SK-N-SH (cell line): ENCODE data around the gene TSPAN16. TPM values are rescaled to one million over a fixed set of nuclear protein-coding genes. Genes with fewer than 3 reads are reported as not detected.

ENCODE experiments used
- CTCF ChIA-PET: fragments of 300-600, 350-600 bp; formaldehyde crosslinking; extraction: SDS; loops from one replicate; lab custom pipeline; 2021; lab: Yijun Ruan, JAX
- POLR2A ChIA-PET: fragments of 350-600 bp; sonication (Branson Sonifier 250); formaldehyde crosslinking; extraction: SDS; loops from one replicate; lab custom pipeline; 2020; ENCODE audit warnings: antibody characterized with exemption, inconsistent platforms; lab: Yijun Ruan, JAX
- DNase-seq: peaks from one replicate; pipeline ENCODE4 v3.0.0; 2012
- H2AFZ ChIP-seq: fragments of 200-600 bp; sonication (generic); 2 replicates; pipeline ENCODE4 v1.8.1; 2016; ENCODE audit warnings: antibody characterized with exemption, mild to moderate bottlenecking, low read depth
- H3F3A ChIP-seq: fragments of 200-600 bp; sonication (generic); replicated peaks from 2 replicates; pipeline ENCODE3; 2016; ENCODE audit warnings: antibody characterized with exemption, mild to moderate bottlenecking; ENCODE audit not compliant: insufficient read depth
- H3K27ac ChIP-seq, 2 experiments: fragments of 200-500 bp in 1 of 2; fragments of 200-600 bp in 1 of 2; sonication (Bioruptor generic) in 1 of 2; sonication (generic), shearing (Covaris generic) in 1 of 2; 2 replicates each; pipeline versions ENCODE4 v1.5.1 to v1.6.1; 2014 to 2016; ENCODE audit warnings: low read depth in 2 of 2, inconsistent platforms in 1 of 2, low read length in 1 of 2, mild to moderate bottlenecking in 1 of 2, mixed read lengths in 1 of 2
- H3K27me3 ChIP-seq: fragments of 200-600 bp; sonication (generic), shearing (Covaris generic); 2 replicates; pipeline ENCODE4 v1.6.1; 2016; ENCODE audit warnings: mixed run types; ENCODE audit not compliant: insufficient read depth
- H3K36me3 ChIP-seq, 2 experiments: fragments of 200-500 bp in 1 of 2; fragments of 200-600 bp in 1 of 2; sonication (Bioruptor generic) in 1 of 2; sonication (generic) in 1 of 2; replicated peaks in 1 of 2; 2 replicates each; pipeline versions ENCODE3 to v1.5.1; 2014 to 2016; ENCODE audit warnings: low read length in 1 of 2, mild to moderate bottlenecking in 1 of 2; ENCODE audit not compliant: insufficient read depth in 2 of 2, control insufficient read depth in 1 of 2
- H3K4me1 ChIP-seq, 2 experiments: fragments of 200-500 bp in 1 of 2; fragments of 200-600 bp in 1 of 2; sonication (Bioruptor generic) in 1 of 2; sonication (generic), shearing (Covaris generic) in 1 of 2; 2 replicates each; pipeline versions ENCODE4 v1.5.1 to v1.6.1; 2014 to 2016; ENCODE audit warnings: low read depth in 1 of 2, low read length in 1 of 2, mixed run types in 1 of 2; ENCODE audit not compliant: insufficient read depth in 2 of 2, control insufficient read depth in 1 of 2
- H3K4me2 ChIP-seq: fragments of 200-600 bp; sonication (generic), shearing (Covaris generic); 2 replicates; pipeline ENCODE4 v1.6.1; 2017; ENCODE audit warnings: mixed run types
- H3K4me3 ChIP-seq, 2 experiments: fragments of 200-500 bp in 1 of 2; fragments of 200-600 bp in 1 of 2; sonication (Bioruptor generic) in 1 of 2; sonication (generic), shearing (Covaris generic) in 1 of 2; 2 replicates each; pipeline versions ENCODE4 v1.5.1 to v1.8.1; 2014 to 2016; ENCODE audit warnings: low read depth in 2 of 2, inconsistent platforms in 1 of 2, low read length in 1 of 2, mild to moderate bottlenecking in 1 of 2, mixed read lengths in 1 of 2, moderate library complexity in 1 of 2
- H3K79me2 ChIP-seq: fragments of 200-600 bp; sonication (generic); 2 replicates; pipeline ENCODE4 v1.8.1; 2017; ENCODE audit warnings: mild to moderate bottlenecking; ENCODE audit not compliant: insufficient read depth
- H3K9ac ChIP-seq: fragments of 200-600 bp; sonication (generic); 2 replicates; pipeline ENCODE4 v1.6.1; 2017; ENCODE audit warnings: mixed run types
- H3K9me2 ChIP-seq: fragments of 200-600 bp; sonication (generic); 2 replicates; pipeline ENCODE4 v1.6.1; 2017; ENCODE audit warnings: mixed run types
- H3K9me3 ChIP-seq: fragments of 200-600 bp; sonication (generic); 2 replicates; pipeline ENCODE4 v1.6.1; 2017; ENCODE audit warnings: mixed run types, mild to moderate bottlenecking, moderate library complexity
- H4K20me1 ChIP-seq: fragments of 200-600 bp; sonication (generic); 2 replicates; pipeline ENCODE4 v1.6.1; 2017; ENCODE audit warnings: mild to moderate bottlenecking, mixed run types; ENCODE audit not compliant: insufficient read depth
- ELF1 ChIP-seq: IDR thresholded peaks from 2 replicates; pipeline ENCODE4 v1.4.0; 2012
- FOSL2 ChIP-seq: IDR thresholded peaks from 2 replicates; pipeline ENCODE4 v1.4.0; 2012; ENCODE audit warnings: low read depth, mild to moderate bottlenecking, moderate library complexity, borderline replicate concordance
- GABPA ChIP-seq: IDR thresholded peaks from 2 replicates; pipeline ENCODE4 v1.4.0; 2012; ENCODE audit warnings: low read depth, mild to moderate bottlenecking
- GATA2 ChIP-seq: sonication (generic); formaldehyde crosslinking; IDR thresholded peaks from 2 replicates; pipeline ENCODE4 v1.5.0; 2020; ENCODE audit warnings: mild to moderate bottlenecking, missing genetic modification reagents
- NFIC ChIP-seq: IDR thresholded peaks from 2 replicates; pipeline ENCODE4 v1.4.0; 2012; ENCODE audit warnings: borderline replicate concordance
- POLR2AphosphoS5 ChIP-seq: IDR thresholded peaks from 2 replicates; pipeline ENCODE4 v1.6.1; 2012; ENCODE audit warnings: low read depth, low read length
- USF2 ChIP-seq: fragments of 150-350 bp; IDR thresholded peaks from 2 replicates; pipeline ENCODE4 v1.6.1; 2017; ENCODE audit warnings: antibody characterized with exemption, low read length, low read depth, borderline replicate concordance
- WGBS: methylation state at CpG from one replicate; pipeline ENCODE4 v1.1.6; 2017; ENCODE audit warnings: low lambda C conversion rate; 5-methylcytosine and 5-hydroxymethylcytosine counted together
- polyA plus RNA-seq, 3 experiments: library from polyadenylated mRNA; depleted of rRNA; stranded (reverse); fragments of >200 nt; gene quantifications; 2 replicates each; pipeline ENCODE4 v1.2.3, GENCODE V29; 2012
- TF ChIP-seq, protein P1 (sequence below): IDR thresholded peaks from 2 replicates; pipeline ENCODE4 v1.4.0; 2012; ENCODE audit warnings: low read depth

TSPAN16 gene
- polyA plus RNA-seq, 1 of the 3 experiments (the other 2 are of a cell fraction), result not detected

DNA sequence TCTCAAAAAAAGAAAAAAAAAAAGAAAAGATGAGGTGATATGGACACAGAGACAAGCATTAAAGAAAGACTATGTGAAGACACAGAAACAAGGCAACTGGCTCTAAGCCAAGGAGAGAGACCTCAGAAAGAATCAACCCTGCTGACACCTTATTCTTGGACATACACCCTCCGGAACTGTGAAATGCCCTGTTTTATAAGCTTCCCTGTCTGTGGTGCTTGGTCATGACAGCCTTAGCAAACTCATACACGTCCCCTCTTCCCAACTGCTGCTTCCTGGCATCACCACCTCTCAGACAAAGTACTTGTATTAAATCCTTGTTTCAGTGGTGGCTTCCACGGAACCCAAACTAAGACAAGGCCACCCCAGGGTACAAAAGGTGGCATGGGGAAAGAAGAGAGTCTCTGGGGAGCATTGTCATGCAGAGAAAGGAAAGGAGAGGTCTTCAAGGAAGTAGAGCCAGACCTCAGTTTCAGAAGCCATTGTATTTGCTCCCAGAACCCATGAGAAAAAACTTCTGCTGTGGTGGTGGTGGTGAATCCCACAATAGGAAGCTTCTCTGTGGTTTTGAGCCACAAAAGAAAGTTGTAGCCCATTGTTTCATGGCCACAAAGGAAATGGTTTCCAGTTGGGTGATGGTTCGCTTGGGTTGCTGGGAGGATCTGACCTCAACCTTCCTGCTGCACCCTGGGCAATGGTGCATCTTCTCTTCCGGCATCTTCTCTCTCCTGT lies 16.3 kb upstream of the TSPAN16 start:
- H3F3A ChIP-seq, result no peaks in the 10 kb centered on the region
- H2AFZ ChIP-seq, result no peak overlapping the region
- ChIA-PET POLR2A (no interaction called here), CTCF (interaction anchor here (0.6 to 1.5 kb wide), 3 partner anchors 15 to 203 kb away, joined by 3 to 4 read pairs (median 4); no protein-coding TSS in a partner anchor)
- no peak overlapping the region for H3K4me2 ChIP-seq
- no peak overlapping the region for H3K27ac ChIP-seq
- H3K79me2 ChIP-seq, result no peaks in the 10 kb centered on the region
- no peaks in the 10 kb centered on the region for H3K9me2 ChIP-seq
- H3K27me3 ChIP-seq, result no peaks in the 10 kb centered on the region; the same call in 1 of the 2 replicates
- no peak overlapping the region for H3K9ac ChIP-seq
- no peaks in the 10 kb centered on the region for H4K20me1 ChIP-seq
- H3K9me3 ChIP-seq, result no peaks in the 10 kb centered on the region
- 80% methylated on average over 5 of the region's 5 CpGs for WGBS
- TF ChIP-seq POLR2AphosphoS5 (no peak), ELF1 (no peak), GABPA (no peak)
- TF ChIP-seq, protein P1, sequence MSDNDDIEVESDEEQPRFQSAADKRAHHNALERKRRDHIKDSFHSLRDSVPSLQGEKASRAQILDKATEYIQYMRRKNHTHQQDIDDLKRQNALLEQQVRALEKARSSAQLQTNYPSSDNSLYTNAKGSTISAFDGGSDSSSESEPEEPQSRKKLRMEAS, result no peak
- H3K36me3 ChIP-seq, result no peaks in the 10 kb centered on the region
- H3K4me3 ChIP-seq, result no peak overlapping the region
- H3K4me1 ChIP-seq, result peaks cover 0 to 5% of the 10 kb centered on the region in 2 experiments; a peak in 1 of 4 replicates
- DNase-seq, result no peak

DNA sequence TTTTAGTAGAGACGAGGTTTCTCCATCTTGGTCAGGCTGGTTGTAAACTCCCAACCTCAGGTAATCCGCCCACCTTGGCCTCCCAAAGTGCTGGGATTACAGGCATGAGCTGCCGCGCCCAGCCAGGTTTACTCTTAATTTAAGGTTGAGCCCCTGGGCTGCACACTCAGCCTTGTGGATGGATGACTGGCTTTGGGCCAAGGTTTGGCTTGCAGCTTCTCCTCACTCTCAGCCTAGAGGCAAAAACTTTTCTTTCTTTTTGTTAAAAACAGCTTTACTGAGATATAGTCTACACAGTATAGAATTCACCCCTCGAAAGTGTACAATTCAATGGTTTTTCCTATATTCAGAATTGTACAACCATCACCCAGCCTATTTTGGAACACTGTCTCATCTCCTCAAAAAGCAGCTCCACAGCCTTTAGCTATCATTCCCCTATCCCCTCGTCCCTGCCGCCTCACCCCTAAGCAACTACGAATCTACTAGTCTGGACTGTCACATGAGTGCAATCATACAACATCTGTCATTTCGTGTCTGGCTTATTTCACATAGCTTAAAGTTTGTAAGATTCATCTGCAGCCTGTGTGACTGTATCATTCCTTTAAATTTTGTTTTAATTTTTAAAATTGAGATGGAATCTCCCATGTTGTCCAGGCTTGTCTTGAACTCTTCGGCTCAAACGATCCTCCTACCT lies 14.5 kb upstream of the TSPAN16 start:
- Histone ChIP-seq H3K4me1 (peaks cover 0 to 5% of the 10 kb centered on the region in 2 experiments; a peak in 1 of 4 replicates), H4K20me1 (no peaks in the 10 kb centered on the region), H3K36me3 (no peaks in the 10 kb centered on the region), H3K9me2 (no peaks in the 10 kb centered on the region), H3K4me3 (no peak overlapping the region), H3K4me2 (peak overlapping the region; percentile 28; the same call in 1 of the 2 replicates), H3K9ac (no peak overlapping the region), H3F3A (no peaks in the 10 kb centered on the region), H2AFZ (no peak overlapping the region), H3K9me3 (no peaks in the 10 kb centered on the region), H3K27ac (peak overlapping the region in 1 of 2 experiments; percentile 5; a peak in 2 of 4 replicates), H3K79me2 (no peaks in the 10 kb centered on the region), H3K27me3 (no peaks in the 10 kb centered on the region; the same call in 1 of the 2 replicates)
- 25% methylated on average over 11 of the region's 11 CpGs for WGBS
- POLR2A ChIA-PET, result interaction anchor here (1.2 kb wide), 1 partner anchor 94 kb away, joined by 3 read pairs; no protein-coding TSS in a partner anchor
- CTCF ChIA-PET, result interaction anchor here (0.8 to 1.3 kb wide), 8 partner anchors 12 to 201 kb away, joined by 3 to 5 read pairs (median 3); no protein-coding TSS in a partner anchor
- TF ChIP-seq NFIC (peak; percentile 25; the same call in 1 of the 2 replicates), USF2 (no peak), GATA2 (0 out of 2 replicates have a peak, but pooled peaks have one; percentile 12), FOSL2 (no peak)
- DNase-seq, result peak; percentile 67
